Upper lobe of right lung (tissue), 1 donor: ENCODE measurements around the gene CFAP210. TPM values are rescaled to one million over a fixed set of nuclear protein-coding genes. Genes with fewer than 3 reads are reported as not detected.

Source experiments
- ATAC-seq: fragments of 200-7000 bp; cut with Tn5 transposase; one replicate; pipeline ENCODE4 v1.9.1; 2020; ENCODE audit warnings: mild to moderate bottlenecking, moderate library complexity
- DNase-seq: peaks from one replicate; pipeline ENCODE4 v3.0.0-alpha.2; 2020
- H3K27ac ChIP-seq: fragments of 200-600 bp; one replicate; pipeline ENCODE4 v1.8.0; 2022
- H3K27me3 ChIP-seq: fragments of 200-600 bp; one replicate; pipeline ENCODE4 v1.8.0; 2022; ENCODE audit warnings: mild to moderate bottlenecking
- H3K36me3 ChIP-seq: fragments of 200-600 bp; one replicate; pipeline ENCODE4 v1.8.0; 2022
- H3K4me1 ChIP-seq: fragments of 200-600 bp; one replicate; pipeline ENCODE4 v1.8.0; 2022
- H3K4me3 ChIP-seq: fragments of 200-600 bp; one replicate; pipeline ENCODE4 v1.8.0; 2022; ENCODE audit warnings: mild to moderate bottlenecking
- H3K9me3 ChIP-seq: fragments of 200-600 bp; one replicate; pipeline ENCODE4 v1.8.0; 2022
- intact Hi-C: fragments of 100-400 bp; cut with DNase I; formaldehyde crosslinking; loops from one replicate; pipeline ENCODE4 v1.11.0; 2022
- total RNA-seq: library from RNA; stranded (reverse); fragmentation: NEBNext Ultra II Directional; extraction: Animal tissue kit (Norgen Biotek cat#: 25700); gene quantifications from one replicate; pipeline ENCODE4 v1.2.1, GENCODE V29; 2021
- TF ChIP-seq, protein P1 (sequence below): fragments of 200-600 bp; IDR thresholded peaks from one replicate; pipeline ENCODE4 v1.8.0; 2022; ENCODE audit warnings: antibody characterized with exemption
- donor health status: DM: no; HTN: yes; CAD: no; lungs with severe emphysema.

Gene CFAP210
- total RNA-seq, 1 donor from 2014 or later: not detected

DNA sequence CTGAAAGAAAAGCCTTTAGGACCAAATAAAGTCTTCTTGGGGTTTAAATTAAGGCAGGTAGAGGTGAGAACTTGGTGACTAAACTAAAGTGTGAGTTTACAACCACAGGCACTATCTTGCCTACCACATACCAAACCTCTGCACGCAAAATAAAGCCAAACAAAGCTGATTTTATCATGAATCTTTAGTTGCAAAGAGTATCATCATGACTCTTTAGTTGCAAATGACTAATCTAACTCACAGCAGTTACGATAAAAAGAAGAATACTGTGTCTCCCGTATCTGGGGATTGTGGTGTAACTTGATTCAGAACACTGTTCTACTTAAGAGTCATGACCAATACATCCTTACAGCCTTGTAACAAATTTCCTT, 11.2 kb downstream of the CFAP210 start:
- Histone ChIP-seq H3K27me3 (no peaks in the 10 kb centered on the region), H3K36me3 (no peaks in the 10 kb centered on the region), H3K9me3 (no peaks in the 10 kb centered on the region), H3K4me3 (no peak overlapping the region), H3K4me1 (no peaks in the 10 kb centered on the region), H3K27ac (no peak overlapping the region)
- no peak for DNase-seq
- intact Hi-C loops: no loop called here
- TF ChIP-seq, protein P1, sequence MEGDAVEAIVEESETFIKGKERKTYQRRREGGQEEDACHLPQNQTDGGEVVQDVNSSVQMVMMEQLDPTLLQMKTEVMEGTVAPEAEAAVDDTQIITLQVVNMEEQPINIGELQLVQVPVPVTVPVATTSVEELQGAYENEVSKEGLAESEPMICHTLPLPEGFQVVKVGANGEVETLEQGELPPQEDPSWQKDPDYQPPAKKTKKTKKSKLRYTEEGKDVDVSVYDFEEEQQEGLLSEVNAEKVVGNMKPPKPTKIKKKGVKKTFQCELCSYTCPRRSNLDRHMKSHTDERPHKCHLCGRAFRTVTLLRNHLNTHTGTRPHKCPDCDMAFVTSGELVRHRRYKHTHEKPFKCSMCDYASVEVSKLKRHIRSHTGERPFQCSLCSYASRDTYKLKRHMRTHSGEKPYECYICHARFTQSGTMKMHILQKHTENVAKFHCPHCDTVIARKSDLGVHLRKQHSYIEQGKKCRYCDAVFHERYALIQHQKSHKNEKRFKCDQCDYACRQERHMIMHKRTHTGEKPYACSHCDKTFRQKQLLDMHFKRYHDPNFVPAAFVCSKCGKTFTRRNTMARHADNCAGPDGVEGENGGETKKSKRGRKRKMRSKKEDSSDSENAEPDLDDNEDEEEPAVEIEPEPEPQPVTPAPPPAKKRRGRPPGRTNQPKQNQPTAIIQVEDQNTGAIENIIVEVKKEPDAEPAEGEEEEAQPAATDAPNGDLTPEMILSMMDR: no peak
- no peak for ATAC-seq

DNA sequence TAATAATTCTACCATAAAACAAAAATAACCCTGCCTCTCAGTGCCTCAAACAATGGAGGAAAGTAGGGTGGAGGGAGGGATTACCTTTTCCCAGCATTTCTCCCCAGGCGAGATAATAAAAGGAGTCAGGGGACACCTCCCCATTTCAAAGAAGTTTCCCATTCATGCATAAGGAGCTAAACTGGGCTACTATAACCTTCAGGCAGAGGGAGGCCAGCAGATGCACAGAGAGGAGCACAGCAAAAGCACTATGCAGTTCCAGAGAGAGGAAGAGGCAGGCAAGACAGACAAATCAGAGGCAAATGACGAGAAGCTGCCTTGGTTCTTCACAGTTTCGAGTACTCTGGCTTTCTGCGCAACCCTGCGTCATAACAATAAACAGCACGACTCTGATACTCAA, 17.4 kb downstream of the CFAP210 start:
- H3K36me3 ChIP-seq: no peaks in the 10 kb centered on the region
- no peaks in the 10 kb centered on the region for H3K9me3 ChIP-seq
- H3K27me3 ChIP-seq: no peaks in the 10 kb centered on the region
- no peak overlapping the region for H3K4me3 ChIP-seq
- no peaks in the 10 kb centered on the region for H3K4me1 ChIP-seq
- TF ChIP-seq, protein P1: no peak
- no peak for ATAC-seq
- intact Hi-C loops: no loop called here
- H3K27ac ChIP-seq: no peak overlapping the region
- no peak for DNase-seq

DNA sequence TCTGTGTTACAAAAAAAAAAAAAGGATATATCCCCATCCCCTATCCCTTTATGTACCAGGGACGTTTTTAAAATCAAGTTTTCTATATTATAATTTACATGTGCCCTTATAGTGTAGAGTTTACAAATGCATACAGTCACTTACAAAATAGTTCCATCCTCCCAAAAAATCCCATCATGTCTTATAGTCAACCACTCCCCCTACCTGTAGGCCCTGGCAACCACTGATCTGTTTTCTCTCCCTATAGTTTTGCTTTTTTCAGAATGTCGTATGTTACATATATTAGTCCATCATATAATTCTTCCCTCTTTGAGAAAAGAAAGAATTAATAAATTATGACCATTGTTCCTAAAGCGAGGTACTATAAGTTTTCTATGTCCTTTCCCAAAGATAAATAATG, 17.8 kb downstream of the CFAP210 start:
- intact Hi-C loops: no loop called here
- ATAC-seq: no peak

DNA sequence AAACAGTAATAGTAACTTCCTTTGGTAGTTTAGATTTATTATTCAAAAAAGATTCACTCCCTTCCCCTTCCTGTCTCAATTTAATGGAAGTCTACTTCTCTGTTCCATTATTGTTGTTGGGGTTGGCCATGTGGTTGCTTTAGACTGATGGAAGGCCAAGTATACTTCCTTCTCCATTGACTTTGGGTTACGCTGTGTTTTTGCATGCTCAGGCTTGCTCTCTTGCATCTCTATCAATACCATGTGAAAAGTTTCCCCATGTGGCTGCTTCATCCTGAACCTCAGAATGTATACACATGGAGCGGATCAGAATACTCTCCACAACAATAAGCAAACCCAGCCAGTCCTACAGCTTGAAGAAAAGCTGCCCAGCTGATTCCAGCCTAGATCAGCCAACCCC, 20.3 kb downstream of the CFAP210 start:
- Histone ChIP-seq H3K4me1 (no peaks in the 10 kb centered on the region), H3K4me3 (no peak overlapping the region), H3K36me3 (no peaks in the 10 kb centered on the region), H3K9me3 (no peaks in the 10 kb centered on the region), H3K27ac (no peak overlapping the region), H3K27me3 (no peaks in the 10 kb centered on the region)
- no peak for ATAC-seq
- intact Hi-C loops: no loop called here
- TF ChIP-seq, protein P1: no peak
- DNase-seq: no peak

More for the DNA sequence above, 17.8 kb downstream of the CFAP210 start:
- H3K27me3 ChIP-seq: no peaks in the 10 kb centered on the region
- H3K4me1 ChIP-seq: no peaks in the 10 kb centered on the region
- no peak overlapping the region for H3K4me3 ChIP-seq
- no peaks in the 10 kb centered on the region for H3K9me3 ChIP-seq
- no peak for DNase-seq
- no peak overlapping the region for H3K27ac ChIP-seq
- H3K36me3 ChIP-seq: no peaks in the 10 kb centered on the region
- TF ChIP-seq, protein P1: peak; percentile 12

DNA sequence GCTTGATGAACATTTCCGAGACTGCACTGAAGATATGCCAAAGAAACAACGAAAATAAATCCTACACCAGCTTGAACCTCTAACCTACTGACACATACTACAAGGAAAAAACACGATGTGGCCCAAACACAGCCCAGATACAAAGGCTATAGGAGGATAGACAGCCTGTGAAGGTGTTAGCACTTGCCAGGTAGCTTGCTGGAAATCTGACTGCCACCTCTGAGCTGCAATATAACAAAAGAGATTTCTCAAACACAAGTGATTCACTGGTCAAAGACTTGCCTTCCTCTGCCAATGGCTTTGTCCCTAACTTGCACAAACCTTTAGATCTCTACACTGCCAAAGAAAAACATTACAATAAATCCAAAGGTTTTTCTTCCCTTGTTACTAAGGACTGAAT, 21.1 kb downstream of the CFAP210 start:
- no peaks in the 10 kb centered on the region for H3K27me3 ChIP-seq
- intact Hi-C loops: no loop called here
- DNase-seq: no peak
- no peak overlapping the region for H3K27ac ChIP-seq
- no peak overlapping the region for H3K4me3 ChIP-seq
- no peaks in the 10 kb centered on the region for H3K4me1 ChIP-seq
- TF ChIP-seq, protein P1: no peak
- H3K36me3 ChIP-seq: no peaks in the 10 kb centered on the region
- no peaks in the 10 kb centered on the region for H3K9me3 ChIP-seq
- no peak for ATAC-seq

DNA sequence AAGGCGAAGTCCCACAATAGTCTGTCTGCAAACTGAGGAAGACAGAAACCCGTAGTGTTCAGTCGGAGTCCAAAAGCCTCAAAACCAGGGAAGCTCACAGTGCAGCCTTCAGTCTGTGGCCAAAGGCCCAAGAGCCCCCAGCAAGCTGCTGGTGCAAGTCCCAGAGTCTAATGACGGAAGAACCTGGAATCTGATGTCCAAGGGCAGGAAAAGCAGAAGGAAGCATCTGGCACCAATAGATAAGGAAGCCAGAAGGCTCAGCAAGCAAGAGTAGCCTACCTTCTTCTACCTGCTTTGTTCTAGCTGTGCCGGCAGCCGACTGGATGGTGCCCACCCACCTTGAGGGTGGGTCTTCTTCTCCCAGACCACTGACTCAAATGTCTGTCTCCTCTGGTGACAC, 21.8 kb downstream of the CFAP210 start:
- intact Hi-C loops: no loop called here
- TF ChIP-seq, protein P1: no peak
- Histone ChIP-seq H3K4me3 (no peak overlapping the region), H3K4me1 (no peaks in the 10 kb centered on the region), H3K36me3 (no peaks in the 10 kb centered on the region), H3K9me3 (no peaks in the 10 kb centered on the region), H3K27me3 (no peaks in the 10 kb centered on the region), H3K27ac (no peak overlapping the region)
- DNase-seq (no peak), ATAC-seq (no peak)
